Glutamatergic neuron (in vitro differentiated cells): ENCODE measurements around the gene UQCRH. TPM values are rescaled to one million over a fixed set of nuclear protein-coding genes. Genes with fewer than 3 reads are reported as not detected.
"Not testable (repeated sequence)": the region's sequence is repeated elsewhere in the genome, so short reads cannot be mapped to it uniquely, and the experiment has no call there.

Experiments
- DNase-seq: peaks from one replicate; pipeline ENCODE4 v3.0.0; 2022
- H3K27ac Mint-ChIP-seq: one replicate; pipeline ENCODE4 v1.8.0; 2020; ENCODE audit warnings: mild to moderate bottlenecking, mixed read lengths, inconsistent platforms; ENCODE audit not compliant: unreplicated experiment
- H3K27me3 Mint-ChIP-seq: one replicate; pipeline ENCODE4 v1.8.0; 2020; ENCODE audit warnings: mild to moderate bottlenecking, moderate library complexity, mixed read lengths, inconsistent platforms; ENCODE audit not compliant: unreplicated experiment
- H3K36me3 Mint-ChIP-seq: one replicate; pipeline ENCODE4 v1.8.0; 2020; ENCODE audit warnings: mild to moderate bottlenecking, mixed read lengths, inconsistent platforms; ENCODE audit not compliant: unreplicated experiment
- H3K4me1 Mint-ChIP-seq: one replicate; pipeline ENCODE4 v1.8.0; 2020; ENCODE audit warnings: mild to moderate bottlenecking, low read depth, mixed read lengths, inconsistent platforms; ENCODE audit not compliant: unreplicated experiment
- H3K4me3 Mint-ChIP-seq: one replicate; pipeline ENCODE4 v1.8.0; 2020; ENCODE audit warnings: mild to moderate bottlenecking, mixed read lengths, inconsistent platforms; ENCODE audit not compliant: unreplicated experiment
- H3K9me3 Mint-ChIP-seq: one replicate; pipeline ENCODE4 v1.8.0; 2020; ENCODE audit warnings: mild to moderate bottlenecking, moderate library complexity, mixed read lengths, inconsistent platforms; ENCODE audit not compliant: unreplicated experiment
- total RNA-seq: library from RNA; stranded (reverse); fragmentation: NEBNext Ultra II Directional; extraction: Animal tissue kit (Norgen Biotek cat#: 25700); gene quantifications from one replicate; pipeline ENCODE4 v1.2.1, GENCODE V29; 2021; ENCODE audit not compliant: unreplicated experiment
- TF ChIP-seq, protein P1 (sequence below): fragments of 200-600 bp; sonication (generic); IDR thresholded peaks from one replicate; pipeline ENCODE4 v1.5.0; 2021; ENCODE audit not compliant: partially characterized antibody, unreplicated experiment

UQCRH gene
- total RNA-seq, 1 donor from 2014 or later: 271 TPM

DNA sequence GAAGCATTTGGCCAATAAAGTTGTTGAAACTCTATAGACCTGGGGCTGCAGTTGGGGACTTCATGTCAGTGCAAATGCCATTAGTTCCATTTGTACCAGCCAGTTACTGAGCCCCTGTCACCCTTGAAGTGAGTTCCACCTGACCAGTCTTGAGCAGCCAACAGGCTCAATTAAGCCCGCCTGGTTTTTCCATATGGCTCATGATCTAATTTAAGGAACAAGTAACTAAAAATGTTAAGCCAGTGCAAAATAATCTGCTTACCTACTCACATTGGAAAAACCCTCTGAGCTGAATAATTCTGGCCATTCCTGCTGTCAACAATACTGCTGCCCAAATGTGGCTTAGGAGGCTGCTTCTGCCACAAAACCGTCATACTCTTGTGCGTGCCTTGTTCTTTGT, 58.7 kb downstream of the UQCRH start:
- no peak for DNase-seq
- H3K4me1 Mint-ChIP-seq: peaks cover 10% of the 10 kb centered on the region
- H3K9me3 Mint-ChIP-seq: peaks cover 2% of the 10 kb centered on the region
- no peaks in the 10 kb centered on the region for H3K27me3 Mint-ChIP-seq
- no peak overlapping the region for H3K27ac Mint-ChIP-seq
- no peak overlapping the region for H3K4me3 Mint-ChIP-seq
- H3K36me3 Mint-ChIP-seq: no peaks in the 10 kb centered on the region
- TF ChIP-seq, protein P1, sequence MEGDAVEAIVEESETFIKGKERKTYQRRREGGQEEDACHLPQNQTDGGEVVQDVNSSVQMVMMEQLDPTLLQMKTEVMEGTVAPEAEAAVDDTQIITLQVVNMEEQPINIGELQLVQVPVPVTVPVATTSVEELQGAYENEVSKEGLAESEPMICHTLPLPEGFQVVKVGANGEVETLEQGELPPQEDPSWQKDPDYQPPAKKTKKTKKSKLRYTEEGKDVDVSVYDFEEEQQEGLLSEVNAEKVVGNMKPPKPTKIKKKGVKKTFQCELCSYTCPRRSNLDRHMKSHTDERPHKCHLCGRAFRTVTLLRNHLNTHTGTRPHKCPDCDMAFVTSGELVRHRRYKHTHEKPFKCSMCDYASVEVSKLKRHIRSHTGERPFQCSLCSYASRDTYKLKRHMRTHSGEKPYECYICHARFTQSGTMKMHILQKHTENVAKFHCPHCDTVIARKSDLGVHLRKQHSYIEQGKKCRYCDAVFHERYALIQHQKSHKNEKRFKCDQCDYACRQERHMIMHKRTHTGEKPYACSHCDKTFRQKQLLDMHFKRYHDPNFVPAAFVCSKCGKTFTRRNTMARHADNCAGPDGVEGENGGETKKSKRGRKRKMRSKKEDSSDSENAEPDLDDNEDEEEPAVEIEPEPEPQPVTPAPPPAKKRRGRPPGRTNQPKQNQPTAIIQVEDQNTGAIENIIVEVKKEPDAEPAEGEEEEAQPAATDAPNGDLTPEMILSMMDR: no peak

DNA sequence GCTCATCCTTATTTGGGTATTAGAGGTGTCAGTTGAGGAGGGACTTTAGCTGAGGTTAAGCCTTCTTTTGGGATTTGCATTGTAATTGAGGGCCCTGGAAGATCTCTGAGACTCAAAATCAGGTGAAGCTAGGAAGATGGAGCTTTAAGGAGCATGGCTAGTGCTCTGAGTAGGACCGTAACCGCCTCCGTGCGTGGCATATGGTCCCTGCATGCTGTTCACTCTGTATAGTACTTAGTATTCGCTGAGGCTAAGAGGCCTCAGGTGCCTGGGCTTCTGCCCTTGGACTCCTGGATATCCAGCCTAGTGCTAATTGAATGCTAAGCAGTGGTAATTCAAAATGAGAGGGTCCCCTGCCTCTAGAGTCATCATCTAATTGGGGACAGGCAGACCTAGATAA, 59.6 kb downstream of the UQCRH start:
- Mint-ChIP-seq H3K27me3 (no peaks in the 10 kb centered on the region), H3K27ac (peak overlapping the region; percentile 73), H3K4me3 (no peak overlapping the region), H3K9me3 (peaks cover 2% of the 10 kb centered on the region), H3K36me3 (no peaks in the 10 kb centered on the region), H3K4me1 (peaks cover 10% of the 10 kb centered on the region)
- peak; percentile 32 for DNase-seq
- TF ChIP-seq, protein P1: no peak

GRCh38 chr1:46364612-46365011, 61.1 kb downstream of the UQCRH start:
- Mint-ChIP-seq H3K4me1 (peaks cover 10% of the 10 kb centered on the region), H3K27ac (no peak overlapping the region), H3K27me3 (no peaks in the 10 kb centered on the region), H3K4me3 (no peak overlapping the region), H3K9me3 (no peaks in the 10 kb centered on the region), H3K36me3 (no peaks in the 10 kb centered on the region)
- TF ChIP-seq, protein P1: no peak
- DNase-seq: no peak

GRCh38 chr1:46365796-46366195, 62.3 kb downstream of the UQCRH start:
- H3K27ac Mint-ChIP-seq, H3K4me3 Mint-ChIP-seq, H3K27me3 Mint-ChIP-seq, H3K9me3 Mint-ChIP-seq, H3K36me3 Mint-ChIP-seq, DNase-seq: not testable (repeated sequence)
- peaks cover 14% of the 10 kb centered on the region for H3K4me1 Mint-ChIP-seq

Other genes with a start within 250 kb of the UQCRH start
- 156 TPM for gene PIK3R3, start 171.1 kb upstream of the UQCRH start, total RNA-seq
- gene TSPAN1, start 128.6 kb upstream of the UQCRH start, total RNA-seq: 2.3 TPM
- not detected for gene P3R3URF, start 127.2 kb upstream of the UQCRH start, total RNA-seq
- 70.2 TPM for gene POMGNT1, start 105.3 kb upstream of the UQCRH start, total RNA-seq
- gene LURAP1, start 100.4 kb upstream of the UQCRH start, total RNA-seq: 0.29 TPM
- 4.6 TPM for gene RAD54L, start 55.9 kb upstream of the UQCRH start, total RNA-seq
- gene LRRC41, start 82 bp upstream of the UQCRH start, total RNA-seq: 77.9 TPM
- gene NSUN4, start 37.1 kb downstream of the UQCRH start, total RNA-seq: 20.2 TPM
- 1.7 TPM for gene FAAH, start 90.6 kb downstream of the UQCRH start, total RNA-seq
- not detected for gene DMBX1, start 186.1 kb downstream of the UQCRH start, total RNA-seq
- not detected for gene KNCN, start 247.9 kb downstream of the UQCRH start, total RNA-seq